NCI-H2171 treated with DMSO at 0.1 percent for 48 hours (cell line): ENCODE measurements around the gene THBS3.
"Not testable (repeated sequence)": the region's sequence is repeated elsewhere in the genome, so short reads cannot be mapped to it uniquely, and the experiment has no call there.

Experiments
- DNase-seq: peaks from one replicate; lab custom pipeline; 2025; lab: John Stamatoyannopoulos, UW

Gene THBS3

GRCh38 chr1:155207806-155208540 lies at the start of gene THBS3:
THBS3 (minus strand) TSS chr1:155207897; CDS start chr1:155207876, 21 bp downstream.
- peak; percentile 84 for DNase-seq

- no peak for DNase-seq
These were observed 48.6 kb upstream of the THBS3 start for GRCh38 chr1:155256058-155256852.

GRCh38 chr1:155255243-155256007 lies 47.7 kb upstream of the THBS3 start, which contains the start of gene ENTREP3:
ENTREP3 (minus strand) TSS chr1:155255483; CDS start chr1:155254877, 606 bp downstream.
- DNase-seq = peak; percentile 84

GRCh38 chr1:155254714-155255242 lies 47.1 kb upstream of the THBS3 start:
- DNase-seq = no peak

GRCh38 chr1:155254228-155254713 lies 46.6 kb upstream of the THBS3 start:
- DNase-seq = no peak

GRCh38 chr1:155253797-155254196 lies 46.1 kb upstream of the THBS3 start:
- DNase-seq = no peak

- no peak for DNase-seq
These were observed 45.5 kb upstream of the THBS3 start for GRCh38 chr1:155253208-155253607.

- no peak for DNase-seq
These were observed 43.9 kb upstream of the THBS3 start for GRCh38 chr1:155251566-155251965.

GRCh38 chr1:155250633-155251449 lies 43.1 kb upstream of the THBS3 start:
- DNase-seq = peak; percentile 89

GRCh38 chr1:155250246-155250632 lies 42.5 kb upstream of the THBS3 start:
- no peak for DNase-seq

- no peak for DNase-seq
These were observed 40.2 kb upstream of the THBS3 start for GRCh38 chr1:155247667-155248553.

GRCh38 chr1:155246796-155247195 lies 39.1 kb upstream of the THBS3 start:
- not testable (repeated sequence) for DNase-seq

- no peak for DNase-seq
These were observed 37.4 kb upstream of the THBS3 start for GRCh38 chr1:155245163-155245524.

GRCh38 chr1:155244368-155245162 lies 36.9 kb upstream of the THBS3 start:
- DNase-seq = peak; percentile 99

GRCh38 chr1:155242805-155243358 lies 35.2 kb upstream of the THBS3 start:
- DNase-seq = no peak

- no peak for DNase-seq
These were observed 34.2 kb upstream of the THBS3 start for GRCh38 chr1:155241841-155242264.

GRCh38 chr1:155241069-155241679 lies 33.5 kb upstream of the THBS3 start:
- DNase-seq = peak; percentile 76

- DNase-seq = no peak
These were observed 28.8 kb upstream of the THBS3 start for GRCh38 chr1:155236451-155236850.
